Panc1 (cell line): Measurements from ENCODE around the gene ABHD12. TPM values are rescaled to one million over a fixed set of nuclear protein-coding genes. Genes with fewer than 3 reads are reported as not detected.
A peak's percentile ranks its signal among the peaks of the same experiment; 100 is the strongest.
"Not testable (repeated sequence)": the region's sequence is repeated elsewhere in the genome, so short reads cannot be mapped to it uniquely, and the experiment has no call there.

Experiments used
- ATAC-seq: fragments of 200-7000 bp; cut with Tn5 transposase; 2 replicates; pipeline ENCODE4 v1.9.1; 2020; ENCODE audit warnings: mild to moderate bottlenecking, moderate library complexity
- BruUV-seq: library from RNA; stranded (reverse); fragments of 400-500 nt; replicated peaks from 2 replicates; lab custom pipeline; 2021; lab: Mats Ljungman, UMichigan
- CTCF ChIA-PET: fragments of 300-600 bp; sonication (Branson Sonifier 250); formaldehyde crosslinking; loops from one replicate; lab custom pipeline; 2022; ENCODE audit warnings: antibody characterized with exemption; lab: Charles Lee
- POLR2A ChIA-PET: fragments of 300-600 bp; sonication (Branson Sonifier 250); formaldehyde crosslinking; loops from one replicate; lab custom pipeline; 2022; ENCODE audit warnings: antibody characterized with exemption; lab: Charles Lee
- DNase-seq: peaks from one replicate; pipeline ENCODE4 v3.0.0-alpha.2; 2010; ENCODE audit warnings: low read depth, low spot score
- H3K27ac ChIP-seq: 2 replicates; pipeline ENCODE4 v1.5.1; 2011; ENCODE audit warnings: mild to moderate bottlenecking, low read length, inconsistent platforms
- H3K27me3 ChIP-seq: fragments of 200-500 bp; sonication (Bioruptor generic); 2 replicates; pipeline ENCODE4 v1.6.0; 2014; ENCODE audit warnings: low read length, inconsistent platforms; ENCODE audit not compliant: control insufficient read depth, insufficient read depth
- H3K36me3 ChIP-seq: fragments of 200-500 bp; sonication (Bioruptor generic); 2 replicates; pipeline ENCODE4 v1.5.1; 2014; ENCODE audit warnings: inconsistent platforms, mild to moderate bottlenecking, low read length, moderate library complexity; ENCODE audit not compliant: control insufficient read depth, insufficient read depth
- H3K4me1 ChIP-seq: 2 replicates; pipeline ENCODE4 v1.5.1; 2011; ENCODE audit warnings: inconsistent platforms, mild to moderate bottlenecking, low read length, moderate library complexity; ENCODE audit not compliant: control insufficient read depth, insufficient read depth
- H3K4me3 ChIP-seq, 2 experiments: 2 replicates each; pipeline ENCODE4 v1.5.1; 2011 to 2012; ENCODE audit warnings: low read depth in 2 of 2, low read length in 2 of 2, mild to moderate bottlenecking in 2 of 2, inconsistent platforms in 1 of 2, moderate library complexity in 1 of 2
- H3K9me3 ChIP-seq: fragments of 200-500 bp; sonication (Bioruptor generic); 2 replicates; pipeline ENCODE4 v1.5.1; 2014; ENCODE audit warnings: low read depth, mild to moderate bottlenecking, inconsistent platforms, low read length, moderate library complexity; ENCODE audit not compliant: control insufficient read depth, insufficient read depth
- CTCF ChIP-seq: fragments of 450-650 bp; IDR thresholded peaks from 2 replicates; pipeline ENCODE4 v1.5.1; 2017; ENCODE audit warnings: mild to moderate bottlenecking
- POLR2AphosphoS5 ChIP-seq: IDR thresholded peaks from 2 replicates; pipeline ENCODE4 v1.6.1; 2012; ENCODE audit warnings: mild to moderate bottlenecking, low read depth, low read length, moderate library complexity
- REST ChIP-seq, 2 experiments: IDR thresholded peaks; 2 replicates each; pipeline ENCODE4 v1.6.1; 2011 to 2012; ENCODE audit warnings: low read depth in 2 of 2, control low read depth in 1 of 2, low read length in 1 of 2, mild to moderate bottlenecking in 1 of 2, moderate library complexity in 1 of 2; ENCODE audit not compliant: insufficient read depth in 1 of 2
- SIN3A ChIP-seq: IDR thresholded peaks from 2 replicates; pipeline ENCODE4 v1.6.1; 2012; ENCODE audit warnings: low read depth, mild to moderate bottlenecking, low read length, moderate library complexity, borderline replicate concordance; ENCODE audit not compliant: insufficient read depth
- TCF7L2 ChIP-seq: IDR thresholded peaks from 2 replicates; pipeline ENCODE4 v1.6.1; 2011; ENCODE audit warnings: mild to moderate bottlenecking, low read depth, low read length, inconsistent platforms
- in situ Hi-C: cut with HindIII; loops from 2 replicates; pipeline ENCODE4 v1.10.0; 2016; ENCODE audit warnings: low sequenced_read_pairs, low pct_unique_long_range_greater_than_20kb
- intact Hi-C: fragments of 100-400 bp; cut with micrococcal nuclease; formaldehyde crosslinking; loops from one replicate; pipeline ENCODE4 v1.10.0; 2022; ENCODE audit not compliant: unreplicated experiment
- total RNA-seq: library from RNA; stranded (reverse); gene quantifications from one replicate; pipeline ENCODE4 v1.2.1, GENCODE V29; 2021; ENCODE audit not compliant: unreplicated experiment

Gene ABHD12
- total RNA-seq, 1 experiment from 2014 or later, result 90.9 TPM

- H3K9me3 ChIP-seq, result no peaks in the 10 kb centered on the region
- peaks cover 54% of the 10 kb centered on the region for H3K4me1 ChIP-seq
- no peaks in the 10 kb centered on the region for H3K36me3 ChIP-seq
- no TSS peak for BruUV-seq
- H3K27ac ChIP-seq, result no peak overlapping the region
- in situ Hi-C loops (no loop called here), intact Hi-C loops (loop anchor here (10.0 kb wide), 1 partner anchor 71 kb away; no protein-coding TSS in a partner anchor)
- TF ChIP-seq TCF7L2 (no peak), POLR2AphosphoS5 (no peak), SIN3A (no peak), REST (IDR thresholded peaks at IDR 0.05; ENCODE audit: insufficient read depth in 1 of 2, low read depth in 2 of 2, low read length in 1 of 2) (no peak), CTCF (no peak)
- no peaks in the 10 kb centered on the region for H3K27me3 ChIP-seq
- CTCF ChIA-PET, result no interaction called here
- no peak overlapping the region for H3K4me3 ChIP-seq
- ATAC-seq, result no peak
- no peak for DNase-seq
- POLR2A ChIA-PET, result no interaction called here
These were observed 77.0 kb downstream of the ABHD12 start for GRCh38 chr20:25313593-25313992.

- H3K9me3 ChIP-seq, CTCF ChIA-PET, H3K36me3 ChIP-seq, ATAC-seq, H3K27ac ChIP-seq, DNase-seq, H3K27me3 ChIP-seq, BruUV-seq, POLR2A ChIA-PET, H3K4me3 ChIP-seq, in situ Hi-C loops: not testable (repeated sequence)
- intact Hi-C loops, result loop anchor here (10.0 kb wide), 1 partner anchor 72 kb away; no protein-coding TSS in a partner anchor
- H3K4me1 ChIP-seq, result peaks cover 57% of the 10 kb centered on the region
These were observed 77.9 kb downstream of the ABHD12 start for GRCh38 chr20:25312716-25313115.

GRCh38 chr20:25310921-25311728 is 79.5 kb downstream of the ABHD12 start:
- in situ Hi-C loops, result no loop called here
- intact Hi-C loops, result loop anchor here (10.0 kb wide), 1 partner anchor 74 kb away; no protein-coding TSS in a partner anchor
- no peak for TF ChIP-seq REST (IDR thresholded peaks at IDR 0.05; ENCODE audit: insufficient read depth in 1 of 2, low read depth in 2 of 2, low read length in 1 of 2)
- TF ChIP-seq TCF7L2, result no peak
- TF ChIP-seq POLR2AphosphoS5, result no peak
- no peak for TF ChIP-seq CTCF
- TF ChIP-seq SIN3A, result no peak
- ChIA-PET CTCF (interaction anchor here (0.6 to 1.0 kb wide), 2 partner anchors 10 to 17 kb away, joined by 3 to 4 read pairs; no protein-coding TSS in a partner anchor), POLR2A (no interaction called here)
- Histone ChIP-seq H3K9me3 (no peaks in the 10 kb centered on the region), H3K27me3 (no peaks in the 10 kb centered on the region), H3K27ac (peak overlapping the region; percentile 96), H3K4me1 (peaks cover 57% of the 10 kb centered on the region), H3K36me3 (no peaks in the 10 kb centered on the region), H3K4me3 (peak overlapping the region in 1 of 2 experiments; percentile 25; a peak in 2 of 4 replicates)
- DNase-seq (no peak), ATAC-seq (peak; percentile 3; the same call in 1 of the 2 replicates)
- no TSS peak for BruUV-seq
